NCI-H2107 (cell line): ENCODE results near the gene GRIA4.

Experiments
- DNase-seq: peaks from one replicate; lab custom pipeline; 2025; lab: John Stamatoyannopoulos, UW

The GRIA4 gene

DNA sequence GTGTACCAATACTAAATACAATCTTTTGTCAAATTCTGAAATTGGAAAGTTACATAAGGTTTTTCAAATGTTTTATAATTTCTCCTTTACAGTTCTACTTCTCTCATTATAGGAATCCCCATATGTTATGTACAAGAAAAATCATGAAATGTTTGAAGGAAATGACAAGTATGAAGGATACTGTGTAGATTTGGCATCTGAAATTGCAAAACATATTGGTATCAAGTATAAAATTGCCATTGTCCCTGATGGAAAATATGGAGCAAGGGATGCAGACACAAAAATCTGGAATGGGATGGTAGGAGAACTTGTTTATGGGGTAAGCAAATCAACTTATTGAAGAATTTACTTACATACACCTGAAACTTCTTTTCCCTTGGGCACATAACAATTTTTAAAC lies 308.7 kb downstream of the GRIA4 start:
- no peak for DNase-seq

DNA sequence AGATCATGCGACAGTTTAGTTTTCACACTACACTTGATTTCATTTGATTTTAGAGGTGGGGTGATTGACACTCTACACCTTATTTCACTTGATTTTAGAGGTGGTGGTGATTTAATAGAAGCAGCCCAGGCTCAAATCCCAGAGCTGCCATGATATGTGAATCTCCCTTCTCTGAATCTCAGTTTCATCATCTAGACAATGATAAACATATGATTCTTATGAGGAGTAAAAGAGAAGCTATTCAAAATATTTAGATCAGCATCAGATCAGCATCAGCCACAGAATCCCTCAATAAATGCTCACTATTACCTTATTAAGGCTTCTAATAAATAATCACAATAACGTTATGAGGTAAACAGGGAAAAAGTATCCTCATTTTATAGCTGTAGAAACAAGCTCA lies 313.4 kb downstream of the GRIA4 start:
- no peak for DNase-seq

DNA sequence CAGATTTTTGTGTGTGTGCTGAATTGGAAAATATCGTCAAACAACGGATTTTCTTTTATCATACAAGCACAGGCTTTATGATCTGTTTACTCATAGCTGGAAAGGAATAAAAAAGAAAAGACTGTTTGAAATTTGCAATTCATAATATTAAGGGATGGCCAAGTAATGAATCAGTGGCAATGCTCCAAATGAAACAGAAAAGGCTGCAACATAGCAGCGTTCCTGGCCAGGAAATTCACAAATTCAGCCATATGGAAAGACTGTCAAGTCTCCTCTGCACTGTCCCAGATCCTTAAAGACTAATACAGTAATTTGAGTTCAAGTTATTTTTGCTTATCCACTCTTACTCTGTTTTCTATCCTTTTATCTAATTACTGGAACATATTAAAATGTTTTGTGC lies 313.9 kb downstream of the GRIA4 start:
- no peak for DNase-seq

DNA sequence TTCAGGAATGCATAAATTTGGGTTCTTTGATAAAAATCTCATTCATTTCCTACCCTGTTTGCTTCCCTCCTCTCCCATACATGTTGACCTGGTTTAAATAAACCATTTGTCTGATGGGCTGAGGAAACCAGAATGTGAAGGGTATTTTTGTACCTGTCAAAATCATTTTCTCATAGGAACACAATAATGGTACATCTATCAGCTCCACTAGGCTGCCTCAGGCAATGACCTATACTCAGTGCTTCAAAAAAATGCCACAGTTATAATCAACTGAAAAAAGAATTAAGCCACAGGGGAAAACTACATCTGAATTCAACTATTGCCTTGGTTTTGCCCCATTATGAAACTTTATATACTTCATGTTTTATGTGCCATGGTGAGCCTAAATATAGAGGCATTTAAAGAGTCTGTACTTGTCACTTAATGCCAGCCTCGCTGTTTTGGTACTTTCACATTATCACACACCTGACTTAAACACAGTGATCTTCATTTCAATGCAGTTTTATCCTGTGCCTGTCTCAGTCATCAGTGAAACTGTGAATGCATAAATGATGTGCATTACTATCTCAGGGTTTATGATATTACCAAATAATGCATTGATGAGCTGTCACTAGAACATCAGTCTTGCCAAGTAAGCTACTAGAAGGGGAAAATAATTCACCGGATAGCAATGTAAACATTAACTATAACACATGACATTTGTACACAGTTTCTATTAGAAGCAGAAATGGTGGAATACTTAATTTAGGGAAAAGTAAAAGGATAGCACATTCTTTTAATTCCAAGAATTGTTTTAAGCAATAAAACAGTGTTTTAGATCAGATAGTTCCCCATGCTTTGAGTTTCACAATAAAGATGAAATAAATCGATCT lies 319.4 kb downstream of the GRIA4 start:
- DNase-seq = no peak

DNA sequence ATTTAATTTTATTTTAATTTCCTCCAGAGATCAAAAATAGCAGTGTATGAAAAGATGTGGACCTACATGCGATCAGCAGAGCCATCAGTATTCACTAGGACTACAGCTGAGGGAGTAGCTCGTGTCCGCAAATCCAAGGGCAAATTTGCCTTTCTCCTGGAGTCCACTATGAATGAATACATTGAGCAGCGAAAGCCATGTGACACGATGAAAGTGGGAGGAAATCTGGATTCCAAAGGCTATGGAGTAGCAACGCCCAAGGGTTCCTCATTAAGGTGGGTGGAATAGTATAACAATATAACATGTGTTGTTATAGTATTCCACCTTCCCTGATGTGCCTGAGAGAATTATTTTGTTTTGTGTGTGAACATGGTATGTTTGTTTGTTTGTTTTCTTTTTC lies 323.8 kb downstream of the GRIA4 start:
- no peak for DNase-seq

DNA sequence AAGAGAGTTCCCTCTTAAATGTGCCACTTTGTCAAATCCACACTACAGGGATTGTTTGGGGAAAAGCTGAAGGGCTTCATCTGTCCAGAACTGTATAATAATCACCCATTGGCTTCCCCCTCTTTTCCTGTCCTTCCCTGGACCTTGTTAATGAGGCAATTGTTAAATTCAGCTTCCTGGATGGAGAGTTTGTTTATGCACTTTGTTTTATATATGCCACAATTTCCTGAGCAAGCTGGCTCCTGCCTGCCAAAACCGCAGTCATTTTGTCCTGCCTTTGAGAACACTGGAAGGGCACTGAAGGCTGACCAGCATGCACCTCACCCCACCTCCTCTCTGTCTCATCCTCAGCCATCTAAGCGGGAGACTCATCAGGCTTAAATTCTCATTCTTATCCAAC lies 325.9 kb downstream of the GRIA4 start:
- no peak for DNase-seq

DNA sequence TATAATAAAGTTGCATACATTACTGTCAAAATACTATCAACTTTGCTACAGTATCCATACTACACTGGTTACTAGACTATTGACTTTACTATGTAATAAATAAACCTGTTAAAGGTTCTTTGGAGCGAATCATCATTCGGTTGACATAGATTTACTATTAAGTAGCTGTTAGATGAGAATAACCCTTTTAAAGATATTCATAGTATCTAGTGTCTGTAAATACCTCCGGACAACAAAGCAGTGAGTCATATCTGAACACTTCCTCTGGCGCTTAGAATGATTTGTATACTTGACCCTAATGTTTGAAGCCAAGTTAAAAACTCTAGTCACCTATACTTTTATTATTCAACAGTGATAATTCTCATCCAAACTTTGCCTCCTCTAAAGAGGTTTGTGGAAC lies 327.5 kb downstream of the GRIA4 start:
- DNase-seq = no peak

DNA sequence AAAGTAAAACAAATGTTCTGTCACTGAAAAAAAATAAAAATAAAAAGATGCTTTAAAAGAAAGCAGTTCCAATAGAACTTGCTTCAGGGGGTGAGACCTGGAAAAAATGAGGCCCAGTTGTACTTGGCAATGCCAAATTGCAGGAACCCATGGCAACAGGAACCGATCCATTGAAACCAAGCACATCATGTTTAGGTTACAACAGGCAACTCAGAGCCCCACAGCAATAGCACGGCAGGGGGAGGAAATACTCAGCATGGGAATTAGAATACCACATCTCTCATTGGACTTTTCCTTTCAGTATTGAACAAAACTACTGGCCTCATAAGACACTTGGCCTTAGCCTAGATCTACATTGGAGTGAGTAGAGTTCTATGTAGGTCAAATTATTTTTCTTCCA lies 327.9 kb downstream of the GRIA4 start:
- DNase-seq = no peak

DNA sequence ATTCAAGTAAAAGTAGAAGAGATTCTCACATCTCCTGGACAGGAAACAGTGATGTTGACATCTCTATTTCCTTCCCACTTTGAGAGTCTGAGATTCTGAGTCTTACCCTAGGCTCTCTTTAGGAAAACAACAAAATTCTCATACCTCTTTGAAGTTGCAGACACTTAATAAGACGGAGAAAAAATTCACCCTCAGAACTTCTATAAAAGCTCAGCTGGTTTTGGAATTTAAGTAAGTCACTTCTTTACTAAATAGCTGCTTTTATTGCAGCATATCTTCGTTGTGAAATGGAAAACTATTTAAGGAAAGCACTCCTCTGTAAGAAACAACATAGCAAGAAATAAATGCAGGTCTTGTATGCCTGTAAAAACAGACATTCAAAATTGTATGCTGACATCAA lies 333.0 kb downstream of the GRIA4 start:
- DNase-seq = no peak

DNA sequence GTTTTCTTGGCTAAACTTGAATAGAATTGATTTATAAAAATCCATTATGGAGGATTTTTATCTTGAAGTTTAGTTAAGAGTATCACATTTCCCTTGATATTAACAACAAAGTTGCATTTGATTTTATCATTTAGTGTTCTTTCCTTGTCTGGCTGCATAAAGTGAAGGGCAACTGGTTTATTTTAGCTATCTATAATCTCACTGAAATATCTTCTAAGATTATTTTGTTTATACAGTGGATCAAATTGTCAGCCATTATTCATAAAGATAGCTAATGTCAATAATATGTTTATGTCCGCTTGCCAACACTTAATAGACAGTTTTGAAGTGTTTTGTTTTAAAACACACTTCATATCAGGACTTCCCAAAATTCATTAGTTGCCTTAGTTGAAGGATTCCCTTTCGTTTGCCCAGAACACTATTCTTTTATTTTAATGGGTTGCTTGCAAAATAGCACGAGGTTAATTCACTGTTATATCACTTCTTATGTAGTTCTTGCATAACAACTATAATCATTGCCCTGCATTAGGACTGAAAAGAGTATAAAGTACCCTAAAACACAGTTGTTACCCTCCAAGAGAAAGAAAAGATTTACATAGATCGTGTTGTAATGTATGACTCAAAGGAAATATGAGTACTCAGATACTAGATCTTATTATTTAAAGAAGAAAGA lies 339.2 kb downstream of the GRIA4 start:
- no peak for DNase-seq

DNA sequence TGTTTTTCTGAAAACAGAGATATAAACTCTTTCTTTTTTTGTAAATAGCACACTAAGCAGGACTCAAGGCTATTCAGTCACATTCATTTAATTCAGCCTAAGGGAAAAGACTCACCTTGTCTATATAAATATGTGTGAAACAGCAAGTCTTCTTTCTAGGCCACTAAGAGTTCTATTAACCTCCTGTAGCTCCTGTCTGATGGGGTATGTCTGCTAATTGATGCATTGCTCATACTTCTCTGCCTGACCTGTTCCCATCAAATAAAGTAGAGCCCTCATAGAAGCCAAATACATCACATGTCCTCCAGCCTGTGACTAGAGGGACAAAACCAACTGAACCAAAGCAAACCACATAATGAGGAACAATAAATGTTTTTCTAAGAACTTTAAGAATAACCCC lies 344.0 kb downstream of the GRIA4 start:
- DNase-seq = no peak

DNA sequence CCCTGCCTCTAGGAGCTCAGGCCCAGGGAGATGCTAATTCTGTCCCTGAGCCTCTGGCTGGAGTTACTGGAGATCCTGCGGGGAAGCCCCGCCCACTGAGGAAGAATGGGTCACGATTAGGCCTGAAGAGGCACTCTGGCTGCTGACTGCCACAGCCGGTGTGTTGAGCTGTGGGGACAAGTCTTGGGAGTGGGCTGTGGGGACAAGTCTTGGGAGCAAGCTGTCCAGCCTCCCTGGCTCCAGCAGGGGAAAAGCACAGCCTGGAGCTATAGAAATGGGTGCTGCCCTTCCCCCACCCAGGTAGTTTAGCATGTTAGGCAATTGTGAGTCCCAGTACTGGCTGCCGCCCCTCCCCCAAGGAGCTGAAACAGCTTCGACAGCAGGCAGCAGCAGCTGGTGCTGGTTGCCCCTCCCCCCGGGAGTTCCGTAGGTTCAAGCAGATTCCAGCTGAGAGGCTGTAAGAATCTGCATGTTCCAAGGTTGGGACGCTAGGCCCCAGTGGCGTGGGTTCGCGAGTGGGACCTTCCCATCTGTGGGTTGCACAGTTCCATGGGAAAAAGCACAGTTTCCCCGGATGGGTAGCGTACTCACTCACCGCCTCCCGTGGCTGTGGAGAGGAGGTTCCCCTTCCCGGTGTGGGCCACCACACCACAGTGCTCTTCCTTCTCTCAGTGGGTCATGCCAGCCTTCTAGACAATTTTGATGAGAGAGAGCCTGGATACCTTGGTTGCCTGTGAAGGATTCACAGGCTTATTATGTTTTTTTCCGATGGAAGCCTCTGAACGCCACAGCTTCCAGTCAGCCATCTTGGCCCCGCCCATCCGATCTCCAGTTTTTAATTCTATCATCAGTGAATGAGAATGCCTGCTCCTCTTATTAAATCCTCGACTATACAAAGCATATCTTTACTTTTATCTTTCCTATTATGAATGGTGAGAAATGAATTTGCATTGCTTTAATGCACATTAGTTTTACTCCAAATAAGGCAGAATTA lies 350.7 kb downstream of the GRIA4 start:
- no peak for DNase-seq

DNA sequence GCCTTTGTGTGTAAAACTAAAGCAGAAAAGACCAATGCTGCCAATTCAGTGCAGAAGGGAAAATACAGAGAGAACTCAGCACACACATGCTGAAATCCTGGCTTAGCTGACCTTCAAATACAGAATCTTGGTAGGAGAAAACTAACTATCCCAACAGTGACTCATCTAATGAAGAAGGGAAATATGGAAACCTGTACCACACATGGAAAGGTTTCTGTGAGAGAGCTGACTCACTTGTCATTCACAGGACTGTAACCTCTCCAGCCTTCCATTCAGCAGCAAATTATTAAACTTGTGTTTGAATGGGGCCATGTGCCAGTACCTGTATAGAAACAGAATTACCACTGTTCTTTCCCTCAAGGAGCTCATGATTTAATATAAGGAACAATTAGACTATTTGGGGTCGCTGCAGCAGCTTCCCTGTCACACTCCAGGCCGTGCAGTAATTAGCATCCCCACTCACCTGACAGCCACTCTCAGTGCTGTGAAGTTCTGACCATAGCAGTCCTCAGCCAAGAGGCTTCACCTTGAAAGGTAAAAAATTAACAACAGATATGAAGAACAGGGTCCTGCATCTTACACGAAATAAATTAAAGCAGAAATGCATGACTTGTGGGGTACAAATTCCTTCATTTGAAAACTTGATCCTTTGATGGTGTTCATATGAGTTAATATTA lies 358.3 kb downstream of the GRIA4 start:
- DNase-seq = no peak

DNA sequence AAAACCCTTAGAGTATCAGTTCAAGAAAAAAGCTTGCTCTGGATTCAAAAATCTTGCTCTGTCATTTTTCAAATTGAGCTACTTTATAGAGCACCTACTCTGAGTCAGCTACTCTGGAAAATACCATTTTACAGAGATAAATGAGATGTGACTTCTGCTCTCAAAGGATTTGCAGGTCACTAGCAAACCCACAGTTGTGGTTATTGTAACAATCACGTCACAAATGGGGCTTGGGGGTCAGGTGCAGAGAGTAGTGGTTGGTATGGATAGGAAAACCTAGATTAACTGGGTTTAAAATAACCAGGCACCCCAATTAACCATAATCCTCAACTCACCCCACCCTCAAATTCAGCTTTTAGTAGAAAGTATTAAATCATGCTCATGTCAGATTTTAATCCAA lies 359.9 kb downstream of the GRIA4 start:
- DNase-seq = no peak

DNA sequence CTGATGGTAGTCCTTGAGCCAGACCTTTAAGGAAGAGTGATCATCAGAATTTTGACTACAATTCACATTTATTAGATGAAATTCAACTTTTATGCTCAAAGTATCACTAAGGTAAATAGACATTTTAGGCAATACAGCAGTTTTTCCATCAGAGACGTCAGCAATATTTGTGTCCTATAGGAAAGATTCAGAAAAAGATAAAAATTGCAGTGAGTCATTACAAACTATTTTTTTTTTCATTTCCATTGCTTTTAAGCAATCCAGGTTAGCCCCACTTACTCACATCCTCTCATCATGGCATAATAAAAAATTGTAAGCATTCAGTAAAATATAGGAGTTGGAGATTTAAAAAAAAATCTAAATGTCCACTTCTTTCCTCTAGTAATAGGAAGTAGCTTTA lies 365.3 kb downstream of the GRIA4 start:
- no peak for DNase-seq

DNA sequence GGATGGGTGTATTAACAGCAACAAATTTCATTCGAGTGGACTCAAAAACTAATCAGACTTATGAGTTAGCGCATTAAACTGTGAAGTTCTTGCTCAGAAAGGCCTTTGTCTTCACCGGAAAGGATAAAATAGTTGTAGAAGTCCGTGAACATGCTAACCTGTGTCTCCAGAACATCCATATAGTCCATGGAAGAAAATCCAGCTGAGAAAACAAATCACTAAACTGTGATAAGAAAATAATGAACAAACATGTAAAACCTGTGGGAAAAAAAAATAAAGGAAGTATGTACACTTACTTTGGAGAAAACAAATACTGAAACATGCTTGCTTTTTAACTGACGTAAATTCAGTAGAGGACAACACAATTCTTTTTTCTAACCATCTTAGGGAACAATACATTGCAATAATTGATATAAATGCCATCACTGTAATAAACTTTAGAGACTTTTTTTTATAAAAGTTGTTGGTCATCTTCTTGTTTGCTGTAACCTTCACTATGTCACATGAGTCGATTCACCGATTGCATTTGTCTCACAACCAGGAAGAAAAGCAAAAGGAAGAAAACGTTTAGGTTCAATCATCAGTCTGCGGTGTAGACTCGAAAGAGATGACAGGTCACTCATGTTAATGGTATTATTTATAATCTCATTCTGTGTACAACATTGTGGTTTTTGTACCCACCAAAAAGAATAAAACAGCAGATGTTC lies 370.3 kb downstream of the GRIA4 start:
- no peak for DNase-seq

DNA sequence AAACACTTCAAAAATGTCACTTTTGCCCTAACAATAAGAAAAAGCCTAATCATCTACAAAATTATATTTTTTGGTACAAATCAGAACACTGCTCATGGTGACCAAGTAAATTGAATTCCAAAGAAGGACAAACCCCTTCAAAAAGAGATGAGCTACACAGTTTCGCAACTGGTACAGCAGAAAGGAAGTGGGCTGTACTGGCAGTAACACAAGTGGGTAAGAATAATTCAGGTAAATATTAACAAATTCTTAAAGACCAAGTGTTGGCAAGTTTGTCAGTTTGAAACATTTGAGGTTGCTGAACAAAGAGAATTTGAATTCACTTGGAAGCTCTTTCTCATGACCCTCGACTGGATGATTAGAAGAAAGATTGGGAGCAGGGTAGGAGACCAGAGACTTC lies 376.7 kb downstream of the GRIA4 start:
- no peak for DNase-seq

DNA sequence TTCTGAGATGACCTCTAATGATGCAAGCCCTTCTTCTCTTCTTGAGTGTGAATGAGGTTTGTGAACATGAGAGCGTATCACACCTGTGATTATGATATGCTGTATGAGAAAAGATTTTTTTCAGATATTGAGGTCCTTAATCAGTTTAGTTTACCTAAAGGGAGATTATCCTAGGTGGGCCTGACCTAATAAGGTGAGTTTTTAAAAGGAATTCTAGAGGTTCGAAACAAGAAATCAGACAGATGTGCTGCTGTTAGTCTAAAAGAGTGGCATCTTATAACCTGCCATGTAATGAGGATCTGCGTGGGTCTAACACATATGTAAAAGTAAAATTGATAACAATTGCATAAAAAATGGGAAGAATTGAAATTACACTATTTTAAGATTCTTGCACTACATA lies 378.3 kb downstream of the GRIA4 start:
- DNase-seq = no peak

DNA sequence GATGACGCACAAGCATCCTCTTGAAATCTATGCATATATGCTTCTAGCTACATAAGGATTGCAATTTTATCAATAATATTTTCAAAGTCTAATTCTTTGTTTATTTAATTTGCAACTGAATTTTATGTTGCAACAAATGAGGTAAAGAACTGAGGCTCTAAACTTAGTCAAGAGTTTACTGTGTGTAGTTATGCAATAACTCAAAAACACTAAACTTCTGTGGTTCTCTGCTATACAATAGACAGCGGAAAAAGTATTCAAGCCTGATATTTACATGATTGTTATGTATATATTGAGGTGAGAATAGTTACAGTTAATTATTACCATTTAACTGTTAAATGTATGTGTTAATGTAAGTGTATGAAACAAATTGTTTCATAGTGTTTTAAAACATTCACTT lies 379.3 kb downstream of the GRIA4 start:
- DNase-seq = no peak

DNA sequence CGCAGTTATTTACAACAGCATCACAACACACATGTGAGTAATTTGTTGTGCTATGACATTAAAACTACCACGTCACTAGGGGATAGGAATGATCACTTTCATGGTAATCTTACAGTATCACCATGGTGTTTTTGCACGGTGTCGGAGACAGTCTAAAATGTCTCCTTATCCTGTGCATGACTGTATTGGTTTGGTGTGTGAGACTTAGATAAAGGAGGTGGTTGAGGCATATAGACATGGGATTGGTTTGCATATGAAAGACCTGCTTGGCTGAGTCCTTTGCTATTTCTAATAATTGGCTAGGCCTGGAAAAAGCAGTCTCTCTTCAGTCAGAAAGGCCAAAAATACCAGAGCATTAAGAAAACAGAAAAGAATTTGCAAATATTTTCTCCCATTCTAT lies 382.0 kb downstream of the GRIA4 start:
- DNase-seq = no peak

DNA sequence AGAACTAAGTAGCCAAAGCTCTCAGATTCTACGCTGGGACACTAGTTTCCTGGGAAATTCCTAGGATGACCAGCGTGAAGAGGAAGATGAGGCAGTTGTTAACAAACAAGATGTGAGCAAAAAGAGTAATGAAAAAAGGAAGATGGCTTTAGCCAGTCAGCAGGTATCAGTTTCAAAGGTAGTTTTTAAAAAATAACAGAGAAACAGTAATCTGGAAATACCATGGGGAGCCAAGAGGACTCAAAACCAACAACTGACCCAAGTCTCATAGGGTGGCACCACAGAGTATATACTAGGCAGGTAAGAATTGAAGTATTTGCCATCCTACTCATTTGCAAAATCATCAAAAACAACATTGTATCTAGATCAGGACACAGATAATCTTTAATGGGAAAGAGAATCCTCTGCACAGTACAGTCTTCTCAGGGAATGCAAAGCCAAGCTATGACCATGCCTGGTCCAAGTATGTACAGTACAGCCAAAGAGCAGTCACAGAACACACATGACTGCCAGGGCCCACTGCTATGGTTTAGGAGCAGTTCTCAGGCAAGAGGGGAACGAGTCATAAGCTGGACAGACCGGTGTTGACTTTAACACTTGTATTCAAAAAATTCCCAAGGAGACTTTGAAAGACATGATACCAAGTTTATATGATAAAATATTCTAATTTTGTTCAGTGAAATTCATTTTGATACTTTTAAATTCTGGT lies 391.6 kb downstream of the GRIA4 start:
- DNase-seq = no peak
